ENCODE measurements around the gene C1QL1. TPM values are rescaled to one million over a fixed set of nuclear protein-coding genes. Genes with fewer than 3 reads are reported as not detected.

C1QL1 gene
- total RNA-seq, 1 experiment from 2014 or later, result 6.1 TPM

- Histone ChIP-seq H3K27me3 (peaks cover 19% of the 10 kb centered on the region), H3K4me3 (no peak overlapping the region), H3K36me3 (no peaks in the 10 kb centered on the region), H3K9me3 (no peaks in the 10 kb centered on the region; the same call in 1 of the 2 replicates)
- DNase-seq, result peak; percentile 59
These were observed 3.8 kb upstream of the C1QL1 start for GRCh38 chr17:44971776-44972483.

GRCh38 chr17:44970136-44970741 lies 2.1 kb upstream of the C1QL1 start:
- Histone ChIP-seq H3K36me3 (no peaks in the 10 kb centered on the region), H3K9me3 (no peaks in the 10 kb centered on the region; the same call in 1 of the 2 replicates), H3K27me3 (peaks cover 20% of the 10 kb centered on the region), H3K4me3 (no peak overlapping the region)
- DNase-seq, result no peak

- Histone ChIP-seq H3K36me3 (no peaks in the 10 kb centered on the region), H3K27me3 (peaks cover 20% of the 10 kb centered on the region), H3K9me3 (no peaks in the 10 kb centered on the region; the same call in 1 of the 2 replicates), H3K4me3 (no peak overlapping the region)
- no peak for DNase-seq
These were observed 1.2 kb upstream of the C1QL1 start for GRCh38 chr17:44969144-44969780.

- H3K27me3 ChIP-seq, result peaks cover 20% of the 10 kb centered on the region
- no peaks in the 10 kb centered on the region for H3K36me3 ChIP-seq
- H3K9me3 ChIP-seq, result no peaks in the 10 kb centered on the region; the same call in 1 of the 2 replicates
- no peak for DNase-seq
- no peak overlapping the region for H3K4me3 ChIP-seq
These were observed 237 bp downstream of the C1QL1 start for GRCh38 chr17:44967907-44968224.

- H3K36me3 ChIP-seq, result no peaks in the 10 kb centered on the region
- no peak overlapping the region for H3K4me3 ChIP-seq
- no peaks in the 10 kb centered on the region; the same call in 1 of the 2 replicates for H3K9me3 ChIP-seq
- H3K27me3 ChIP-seq, result peaks cover 20% of the 10 kb centered on the region
- no peak for DNase-seq
These were observed 837 bp downstream of the C1QL1 start for GRCh38 chr17:44967026-44967906.

GRCh38 chr17:44966348-44967025 lies 1.6 kb downstream of the C1QL1 start:
- Histone ChIP-seq H3K27me3 (peaks cover 20% of the 10 kb centered on the region), H3K9me3 (no peaks in the 10 kb centered on the region; the same call in 1 of the 2 replicates), H3K36me3 (no peaks in the 10 kb centered on the region), H3K4me3 (no peak overlapping the region)
- no peak for DNase-seq

- no peak overlapping the region for H3K4me3 ChIP-seq
- peaks cover 20% of the 10 kb centered on the region for H3K27me3 ChIP-seq
- no peaks in the 10 kb centered on the region for H3K36me3 ChIP-seq
- H3K9me3 ChIP-seq, result no peaks in the 10 kb centered on the region; the same call in 1 of the 2 replicates
- DNase-seq, result no peak
These were observed 2.4 kb downstream of the C1QL1 start for GRCh38 chr17:44965481-44966234.

- H3K9me3 ChIP-seq, result no peaks in the 10 kb centered on the region
- H3K4me3 ChIP-seq, result no peak overlapping the region
- peaks cover 1% of the 10 kb centered on the region for H3K27me3 ChIP-seq
- DNase-seq, result peak; percentile 55
- H3K36me3 ChIP-seq, result no peaks in the 10 kb centered on the region
These were observed 6.2 kb downstream of the C1QL1 start for GRCh38 chr17:44961921-44962350.

- DNase-seq, result no peak
- H3K9me3 ChIP-seq, result no peaks in the 10 kb centered on the region
- H3K4me3 ChIP-seq, result no peak overlapping the region
- H3K36me3 ChIP-seq, result no peaks in the 10 kb centered on the region
- no peaks in the 10 kb centered on the region for H3K27me3 ChIP-seq
These were observed 7.4 kb downstream of the C1QL1 start for GRCh38 chr17:44960691-44961090.

GRCh38 chr17:44959821-44960531 lies 8.1 kb downstream of the C1QL1 start:
- no peak for DNase-seq
- Histone ChIP-seq H3K27me3 (no peaks in the 10 kb centered on the region), H3K9me3 (no peaks in the 10 kb centered on the region), H3K36me3 (no peaks in the 10 kb centered on the region), H3K4me3 (no peak overlapping the region)

GRCh38 chr17:44956998-44957981 lies 10.8 kb downstream of the C1QL1 start:
- DNase-seq, result no peak
- Histone ChIP-seq H3K27me3 (no peaks in the 10 kb centered on the region), H3K36me3 (no peaks in the 10 kb centered on the region), H3K4me3 (no peak overlapping the region), H3K9me3 (no peaks in the 10 kb centered on the region)

- no peak for DNase-seq
- H3K27me3 ChIP-seq, result no peaks in the 10 kb centered on the region
These were observed 12.3 kb downstream of the C1QL1 start for GRCh38 chr17:44955674-44956425.

GRCh38 chr17:44952946-44953475 lies 15.1 kb downstream of the C1QL1 start:
- Histone ChIP-seq H3K36me3 (no peaks in the 10 kb centered on the region), H3K27me3 (no peaks in the 10 kb centered on the region), H3K4me3 (no peak overlapping the region), H3K9me3 (no peaks in the 10 kb centered on the region)
- DNase-seq, result no peak

More at GRCh38 chr17:44955674-44956425, 12.3 kb downstream of the C1QL1 start:
- H3K9me3 ChIP-seq, result no peaks in the 10 kb centered on the region
- no peak overlapping the region for H3K4me3 ChIP-seq
- H3K36me3 ChIP-seq, result no peaks in the 10 kb centered on the region

Measured in MG63 (cell line).